NCI-H226 (cell line): ENCODE measurements around the gene CXCR3.
"Not testable (repeated sequence)": the region's sequence is repeated elsewhere in the genome, so short reads cannot be mapped to it uniquely, and the experiment has no call there.

ENCODE experiments used
- DNase-seq: peaks from one replicate; pipeline ENCODE4 v3.0.0-alpha.2; 2015

Gene CXCR3

GRCh38 chrX:71636438-71637252 lies 18.3 kb upstream of the CXCR3 start:
- no peak for DNase-seq

DNA sequence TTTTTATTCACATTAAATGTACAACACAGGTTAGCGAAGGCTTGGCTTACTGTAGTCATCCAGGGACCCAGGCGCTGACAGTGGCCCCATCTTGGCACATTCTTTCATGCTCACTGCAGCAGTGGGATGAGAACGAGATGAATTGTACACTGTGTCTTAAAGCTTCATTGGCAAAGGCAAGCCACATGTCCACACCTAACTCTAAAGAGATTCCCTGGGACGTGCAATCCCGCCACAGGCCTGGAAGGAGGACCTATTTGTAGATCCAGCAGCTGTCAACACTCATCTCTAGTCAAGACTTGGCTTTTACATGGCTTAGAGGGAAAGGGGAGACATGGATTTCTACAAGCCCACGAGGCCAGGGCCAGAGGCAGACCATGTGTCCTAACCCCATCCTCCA lies 16.1 kb upstream of the CXCR3 start:
- no peak for DNase-seq

DNA sequence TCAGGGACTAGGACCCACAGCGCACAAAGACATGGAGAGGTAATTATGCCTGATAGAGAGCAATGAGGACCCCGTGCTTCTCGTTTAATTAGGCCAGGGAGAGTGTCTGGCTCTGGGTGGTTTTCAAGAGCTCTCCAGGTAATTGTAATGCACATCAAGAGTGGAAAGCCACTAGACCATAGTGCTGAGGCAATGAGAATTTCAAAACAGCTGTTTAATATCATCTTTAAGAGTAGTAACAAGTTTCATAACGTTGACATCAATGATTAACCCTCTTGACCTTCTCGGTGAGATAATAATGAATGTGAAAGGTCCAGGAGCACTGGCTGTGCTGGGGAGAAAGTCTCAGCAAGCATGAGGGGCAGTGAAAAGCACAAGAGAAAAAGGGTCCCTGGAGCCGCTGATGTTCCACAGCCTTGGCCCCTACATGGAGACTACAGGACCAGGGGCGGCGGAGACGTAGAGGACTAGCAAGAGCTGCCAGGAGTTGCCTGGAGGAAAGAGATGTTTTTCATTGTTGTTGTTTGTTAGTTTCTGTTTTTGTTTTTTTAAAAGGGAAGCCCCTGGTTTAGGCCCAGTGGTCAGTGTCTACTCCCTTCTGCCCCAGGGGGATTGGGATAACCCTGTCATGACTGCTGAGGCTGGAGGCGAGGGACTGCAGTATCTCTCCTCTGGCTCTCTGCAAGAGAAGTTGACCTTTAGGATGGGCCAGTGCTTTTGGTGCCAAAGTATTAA lies 14.8 kb upstream of the CXCR3 start:
- DNase-seq, result no peak

- DNase-seq, result no peak
These were observed 11.2 kb upstream of the CXCR3 start for GRCh38 chrX:71629467-71629866.

GRCh38 chrX:71627588-71628404 lies 9.5 kb upstream of the CXCR3 start:
- DNase-seq, result no peak

GRCh38 chrX:71626576-71626975 lies 8.3 kb upstream of the CXCR3 start:
- DNase-seq, result no peak

DNA sequence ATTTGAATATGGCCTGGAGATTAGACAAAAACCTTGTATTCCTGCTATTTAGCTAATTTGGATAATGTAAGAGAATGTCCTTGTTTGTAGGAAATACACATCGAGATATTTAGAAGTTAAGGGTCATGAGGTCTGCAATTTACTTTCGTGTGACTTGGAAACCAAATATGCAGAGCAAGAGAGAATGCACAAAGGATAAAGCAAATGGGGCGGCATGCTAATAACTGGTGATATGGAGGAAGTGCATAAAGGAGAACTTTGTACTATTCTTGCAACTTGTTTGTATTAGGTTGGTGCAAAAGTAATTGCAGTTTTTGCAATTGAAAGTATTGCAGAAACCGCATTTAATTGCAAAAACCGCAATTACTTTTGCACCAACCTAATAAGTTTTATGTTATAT lies 7.2 kb upstream of the CXCR3 start:
- no peak for DNase-seq

GRCh38 chrX:71623714-71624113 lies 5.4 kb upstream of the CXCR3 start:
- DNase-seq, result no peak

DNA sequence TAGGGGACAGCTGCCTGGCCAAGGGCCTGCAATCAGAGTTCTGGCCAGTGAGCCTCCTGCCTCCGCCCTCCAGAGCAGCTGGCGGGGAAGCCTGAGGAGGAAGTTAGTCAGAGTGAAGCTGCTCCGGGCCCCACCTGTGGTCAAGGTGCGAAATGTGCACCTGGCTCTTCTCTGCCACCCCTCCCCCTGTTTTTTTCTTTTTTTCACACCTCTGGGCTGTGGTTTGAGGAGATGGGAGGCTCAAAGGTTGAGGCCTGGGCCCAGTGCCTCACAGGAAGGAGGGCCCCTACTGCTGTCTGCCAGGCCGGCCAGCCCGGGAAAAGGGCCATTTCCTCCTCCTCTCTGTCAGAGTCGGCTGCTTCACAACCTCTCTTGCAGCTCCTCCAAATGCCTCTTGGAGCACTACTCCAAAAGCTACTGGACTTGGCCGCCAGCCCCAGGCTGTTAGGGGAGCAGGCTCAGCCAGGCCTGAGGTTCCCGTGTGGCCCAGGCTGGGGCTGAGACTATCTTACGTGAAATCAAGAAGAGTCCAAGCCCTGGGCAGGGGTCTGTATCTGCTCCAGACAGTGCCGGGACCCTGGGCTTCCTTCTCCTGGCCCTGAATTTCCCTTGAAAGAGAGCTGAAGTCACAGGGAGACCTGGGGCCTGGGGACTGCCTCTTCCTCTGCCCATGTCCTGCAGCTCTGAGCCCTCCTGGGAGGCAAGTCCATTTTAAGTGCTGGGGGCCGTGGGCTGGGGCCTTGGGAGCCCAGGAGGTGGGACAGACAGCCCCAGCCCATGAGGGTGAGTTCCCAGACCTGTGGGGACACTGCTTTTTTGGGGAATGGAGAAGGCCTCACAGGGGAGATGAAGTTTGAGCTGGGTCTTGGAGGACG lies 4.5 kb upstream of the CXCR3 start:
- DNase-seq, result peak; percentile 75

GRCh38 chrX:71622032-71622575 lies 3.8 kb upstream of the CXCR3 start:
- DNase-seq, result no peak

DNA sequence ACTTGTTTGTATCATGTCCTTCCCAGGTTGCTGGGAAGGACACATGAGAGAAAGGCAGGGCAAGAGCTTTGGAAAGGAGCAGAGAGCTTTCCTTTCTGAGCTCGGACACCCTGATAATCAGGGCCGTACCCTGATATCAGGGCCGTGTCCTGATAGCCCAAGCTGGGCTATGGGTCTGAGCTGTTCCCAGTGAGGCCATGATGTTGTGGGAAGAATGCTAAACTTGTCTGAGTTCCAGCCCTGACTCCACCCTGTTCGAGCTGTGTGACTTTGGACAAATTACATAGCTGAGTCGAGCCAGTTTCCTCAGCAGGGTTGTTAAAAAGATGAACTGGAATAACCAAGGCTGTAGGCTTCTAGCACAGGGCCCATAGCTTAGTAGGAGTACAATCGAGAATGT lies 3.3 kb upstream of the CXCR3 start:
- DNase-seq, result no peak

- no peak for DNase-seq
These were observed 1.7 kb upstream of the CXCR3 start for GRCh38 chrX:71619986-71620385.

GRCh38 chrX:71619193-71619592 lies 882 bp upstream of the CXCR3 start:
- no peak for DNase-seq

DNA sequence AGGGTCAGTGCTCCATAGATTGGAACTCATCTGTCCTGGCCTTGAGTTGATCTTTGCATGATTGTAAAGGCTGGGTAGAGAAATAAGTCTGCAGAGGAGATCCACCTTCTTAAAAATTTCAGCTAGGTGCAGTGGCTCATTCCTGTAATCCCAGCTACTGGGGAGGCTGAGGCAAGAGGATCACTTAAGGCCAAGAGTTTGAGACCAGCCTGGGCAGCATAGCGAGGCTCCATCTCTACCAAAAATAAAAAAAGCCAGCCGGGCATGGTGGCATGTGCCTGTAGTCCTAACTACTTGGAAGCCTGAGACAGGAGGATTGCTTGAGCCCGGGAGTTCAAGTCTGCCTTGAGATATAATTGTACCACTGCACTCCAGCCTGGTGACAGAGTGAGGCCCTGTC lies 476 bp upstream of the CXCR3 start:
- DNase-seq, result no peak

DNA sequence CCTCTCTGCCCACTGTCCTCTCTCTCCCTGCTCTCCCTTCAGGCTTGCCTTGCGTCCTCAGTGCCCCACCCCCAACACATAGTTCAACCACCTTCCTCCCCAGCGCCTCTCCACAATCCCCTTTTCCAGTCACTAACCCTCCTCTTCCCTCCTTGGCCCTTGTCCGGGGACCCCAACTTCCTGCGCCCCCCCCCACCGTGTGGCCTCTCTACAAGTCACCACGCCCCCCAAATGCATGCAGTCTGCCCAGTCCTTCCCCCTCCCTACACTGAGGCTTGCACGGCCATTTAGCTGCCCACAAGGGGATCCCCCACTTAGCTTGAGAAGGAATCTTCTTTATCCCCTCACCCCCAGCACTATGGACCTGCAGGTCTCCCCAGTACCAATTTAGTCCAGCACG lies 569 bp downstream of the CXCR3 start:
- DNase-seq, result no peak

DNA sequence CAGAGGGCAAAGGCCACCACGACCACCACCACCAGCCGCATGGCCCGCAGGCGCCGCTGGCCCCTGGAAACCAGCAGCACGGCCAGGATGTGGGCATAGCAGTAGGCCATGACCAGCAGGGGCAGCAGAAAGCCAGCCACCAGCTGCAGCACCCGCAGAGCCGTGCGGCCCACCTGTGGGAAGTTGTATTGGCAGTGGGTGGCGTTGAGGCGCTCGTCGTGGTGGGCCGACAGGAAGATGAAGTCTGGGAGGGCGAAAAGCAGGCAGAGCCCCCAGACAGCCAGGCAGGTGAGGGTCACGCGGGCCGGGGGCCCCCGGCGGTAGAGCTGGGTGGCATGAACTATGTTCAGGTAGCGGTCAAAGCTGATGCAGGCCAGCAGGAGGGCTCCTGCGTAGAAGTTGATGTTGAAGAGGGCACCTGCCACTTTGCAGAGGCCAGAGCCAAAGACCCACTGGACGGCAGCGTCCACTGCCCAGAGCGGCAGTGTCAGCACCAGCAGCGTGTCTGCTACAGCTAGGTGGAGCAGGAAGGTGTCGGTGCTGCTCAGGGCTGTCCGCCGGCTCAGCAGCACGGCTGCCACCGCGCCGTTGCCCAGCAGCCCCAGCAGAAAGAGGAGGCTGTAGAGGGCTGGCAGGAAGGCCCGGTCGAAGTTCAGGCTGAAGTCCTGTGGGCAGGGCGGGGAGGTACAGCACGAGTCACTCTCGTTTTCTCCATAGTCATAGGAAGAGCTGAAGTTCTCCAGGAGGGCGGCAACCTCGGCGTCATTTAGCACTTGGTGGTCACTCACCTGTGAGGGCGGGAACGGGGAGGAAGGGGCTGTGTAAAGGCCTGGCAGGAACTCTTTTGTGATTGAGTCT lies 1.4 kb downstream of the CXCR3 start:
- DNase-seq, result no peak

GRCh38 chrX:71615954-71616353 lies 2.4 kb downstream of the CXCR3 start:
- DNase-seq, result no peak

DNA sequence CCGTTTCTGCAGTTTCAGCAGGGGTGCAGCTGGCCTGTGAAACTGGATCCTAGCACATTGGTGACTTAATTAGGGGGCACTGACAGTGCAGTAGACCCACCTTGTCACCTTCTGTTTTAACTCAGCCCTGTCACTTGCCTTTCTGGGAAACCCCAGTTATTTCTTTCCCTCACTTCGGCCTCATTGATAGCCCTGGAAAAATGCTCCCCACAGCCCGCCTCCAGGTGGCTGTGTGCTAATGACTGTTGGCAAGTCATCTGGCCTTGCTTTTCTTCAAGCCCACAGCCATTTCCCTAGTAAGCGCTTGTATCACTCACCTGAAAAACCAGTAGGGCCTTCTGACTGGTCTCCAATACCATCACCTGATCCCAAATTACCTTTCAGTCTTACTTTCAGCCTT lies 3.3 kb downstream of the CXCR3 start:
- DNase-seq, result no peak

GRCh38 chrX:71612256-71612655 lies 6.1 kb downstream of the CXCR3 start:
- no peak for DNase-seq

GRCh38 chrX:71611736-71612135 lies 6.6 kb downstream of the CXCR3 start:
- not testable (repeated sequence) for DNase-seq

GRCh38 chrX:71609095-71609750 lies 9.1 kb downstream of the CXCR3 start:
- DNase-seq, result no peak
